ENCODE results near the gene TRAPPC13. TPM values are rescaled to one million over a fixed set of nuclear protein-coding genes. Genes with fewer than 3 reads are reported as not detected.
"Not testable (repeated sequence)": the region's sequence is repeated elsewhere in the genome, so short reads cannot be mapped to it uniquely, and the experiment has no call there.

The TRAPPC13 gene
- total and polyA plus RNA-seq, 2 of the 13 experiments (the other 11 are each of a cell fraction or from before 2014, with no cell fraction given), result 8.4 to 19.6 TPM

GRCh38 chr5:65674749-65675148, 49.9 kb downstream of the TRAPPC13 start:
- CTCF ChIA-PET (ENCODE audit: low intra/inter-chr PET ratio, low total read pairs), result no interaction called here
- Histone ChIP-seq H3K4me2 (ENCODE audit: low read depth, low read length) (no peak overlapping the region), H3K4me1 (ENCODE audit: insufficient read depth, low read length) (no peaks in the 10 kb centered on the region), H3K27ac (ENCODE audit: extremely low read length, insufficient read depth, low read length) (no peak overlapping the region), H3K36me3 (replicated peaks in 1 of 2; ENCODE audit: control insufficient read depth in 1 of 2, insufficient read depth in 2 of 2, low read length in 2 of 2) (peaks cover 1 to 36% of the 10 kb centered on the region in 2 experiments; a peak in 3 of 5 replicates), H4K20me1 (ENCODE audit: insufficient read depth, low read length) (no peaks in the 10 kb centered on the region), H3K79me2 (ENCODE audit: insufficient read depth, low read length) (no peaks in the 10 kb centered on the region), H2AFZ (ENCODE audit: low read length) (no peak overlapping the region), H3K9me3 (ENCODE audit: low read length) (no peaks in the 10 kb centered on the region), H3K4me3 (replicated peaks in 1 of 3; ENCODE audit: insufficient read depth in 1 of 3, low read depth in 2 of 3, low read length in 3 of 3) (no peak overlapping the region), H3K9ac (ENCODE audit: insufficient read depth, low read depth, low read length) (no peak overlapping the region), H3K27me3 (ENCODE audit: control insufficient read depth in 1 of 2, insufficient read depth in 2 of 2, low read length in 2 of 2) (no peaks in the 10 kb centered on the region)
- TF ChIP-seq HHEX (CRISPR knock-in tag; IDR thresholded peaks at IDR 0.05) (no peak), ZNF577 (CRISPR knock-in tag; IDR thresholded peaks at IDR 0.05; ENCODE audit: borderline replicate concordance, low read depth) (no peak), PBX3 (CRISPR knock-in tag; IDR thresholded peaks at IDR 0.05; ENCODE audit: borderline replicate concordance) (no peak), ZNF558 (CRISPR knock-in tag; IDR thresholded peaks at IDR 0.05; ENCODE audit: borderline replicate concordance) (no peak), MXD4 (CRISPR knock-in tag; IDR thresholded peaks at IDR 0.05) (no peak), ZNF773 (CRISPR knock-in tag; IDR thresholded peaks at IDR 0.05; ENCODE audit: borderline replicate concordance) (no peak)
- ATAC-seq (no peak), FAIRE-seq (no peak), DNase-seq (ENCODE audit: low spot score) (no peak)
- POLR2A ChIA-PET, result no interaction called here
- in situ Hi-C loops (cut with HindIII; ENCODE audit: extremely low pct_ligation_motif_present, low pct_unique_long_range_greater_than_20kb), result no loop called here
- BruUV-seq (replicated peaks), result no TSS peak
- intact Hi-C loops (cut with micrococcal nuclease; ENCODE audit: unreplicated experiment), result no loop called here

GRCh38 chr5:65676056-65676455, 51.2 kb downstream of the TRAPPC13 start:
- BruUV-seq (replicated peaks); H3K79me2 ChIP-seq (ENCODE audit: insufficient read depth, low read length); H3K4me2 ChIP-seq (ENCODE audit: low read depth, low read length); DNase-seq (ENCODE audit: low spot score); H3K27me3 ChIP-seq (ENCODE audit: control insufficient read depth in 1 of 2, insufficient read depth in 2 of 2, low read length in 2 of 2); FAIRE-seq; H3K27ac ChIP-seq (ENCODE audit: extremely low read length, insufficient read depth, low read length); H3K9ac ChIP-seq (ENCODE audit: insufficient read depth, low read depth, low read length); H3K4me3 ChIP-seq (replicated peaks in 1 of 3; ENCODE audit: insufficient read depth in 1 of 3, low read depth in 2 of 3, low read length in 3 of 3); ATAC-seq; POLR2A ChIA-PET; CTCF ChIA-PET (ENCODE audit: low intra/inter-chr PET ratio, low total read pairs); in situ Hi-C loops (cut with HindIII; ENCODE audit: extremely low pct_ligation_motif_present, low pct_unique_long_range_greater_than_20kb); H3K9me3 ChIP-seq (ENCODE audit: low read length); intact Hi-C loops (cut with micrococcal nuclease; ENCODE audit: unreplicated experiment); H2AFZ ChIP-seq (ENCODE audit: low read length); H4K20me1 ChIP-seq (ENCODE audit: insufficient read depth, low read length); H3K4me1 ChIP-seq (ENCODE audit: insufficient read depth, low read length): not testable (repeated sequence)
- WGBS (ENCODE audit: low lambda C conversion rate), result 93% methylated on average over 3 of the region's 3 CpGs
- H3K36me3 ChIP-seq (replicated peaks in 1 of 2; ENCODE audit: control insufficient read depth in 1 of 2, insufficient read depth in 2 of 2, low read length in 2 of 2), result peaks cover 0 to 34% of the 10 kb centered on the region in 2 experiments; a peak in 3 of 5 replicates
